ENCODE results near the gene NNT.
"Not testable (repeated sequence)": the region's sequence is repeated elsewhere in the genome, so short reads cannot be mapped to it uniquely, and the experiment has no call there.

The NNT gene

DNA sequence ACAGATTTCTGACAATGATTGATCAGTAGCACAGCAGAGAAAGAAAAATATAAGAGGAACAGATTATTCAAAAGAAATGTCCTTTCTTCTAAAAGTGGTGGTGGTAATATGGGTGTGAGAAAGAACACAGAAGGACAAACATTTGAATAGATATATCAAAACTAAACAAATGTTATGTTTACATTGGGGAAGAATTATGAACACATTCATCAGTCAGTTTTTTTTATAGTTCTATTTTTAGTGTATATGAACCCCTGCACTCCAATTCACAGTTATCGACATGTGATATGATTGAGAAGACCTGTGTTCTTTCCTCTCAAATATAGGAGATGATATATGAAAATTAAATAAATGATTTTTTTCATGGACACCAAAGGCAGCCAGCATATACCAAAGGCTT is 128.6 kb downstream of the NNT start:
- TF ChIP-seq EZH2phosphoT487 (IDR thresholded peaks at IDR 0.05; ENCODE audit: borderline replicate concordance), result no peak
- TF ChIP-seq CTCF (conservative IDR thresholded peaks at IDR 0.05; ENCODE audit: low read length), result no peak
- H3K4me2 ChIP-seq (ENCODE audit: low read depth, low read length, poor library complexity, severe bottlenecking), result no peak overlapping the region
- H2AFZ ChIP-seq (ENCODE audit: low read length), result no peak overlapping the region
- no peaks in the 10 kb centered on the region for H3K27me3 ChIP-seq (ENCODE audit: insufficient read depth, low read length, poor library complexity, severe bottlenecking)
- no peaks in the 10 kb centered on the region for H3K79me2 ChIP-seq (ENCODE audit: insufficient read depth, low read length)
- no peaks in the 10 kb centered on the region for H4K20me1 ChIP-seq (ENCODE audit: insufficient read depth, low read length, poor library complexity, severe bottlenecking)
- H3F3A ChIP-seq (ENCODE audit: low read depth), result no peaks in the 10 kb centered on the region
- H3K9me3 ChIP-seq (ENCODE audit: insufficient read depth, low read depth, low read length), result no peaks in the 10 kb centered on the region
- H3K4me1 ChIP-seq (ENCODE audit: insufficient read depth, low read length, poor library complexity, severe bottlenecking), result no peaks in the 10 kb centered on the region
- no peak overlapping the region for H3K9ac ChIP-seq (ENCODE audit: low read depth, low read length, poor library complexity, severe bottlenecking)
- H3K4me3 ChIP-seq (ENCODE audit: low read length, poor library complexity, severe bottlenecking), result no peak overlapping the region
- H3K9me2 ChIP-seq (replicated peaks; ENCODE audit: low read depth, low read length), result no peaks in the 10 kb centered on the region
- H3K36me3 ChIP-seq (ENCODE audit: insufficient read depth, low read length), result no peaks in the 10 kb centered on the region

DNA sequence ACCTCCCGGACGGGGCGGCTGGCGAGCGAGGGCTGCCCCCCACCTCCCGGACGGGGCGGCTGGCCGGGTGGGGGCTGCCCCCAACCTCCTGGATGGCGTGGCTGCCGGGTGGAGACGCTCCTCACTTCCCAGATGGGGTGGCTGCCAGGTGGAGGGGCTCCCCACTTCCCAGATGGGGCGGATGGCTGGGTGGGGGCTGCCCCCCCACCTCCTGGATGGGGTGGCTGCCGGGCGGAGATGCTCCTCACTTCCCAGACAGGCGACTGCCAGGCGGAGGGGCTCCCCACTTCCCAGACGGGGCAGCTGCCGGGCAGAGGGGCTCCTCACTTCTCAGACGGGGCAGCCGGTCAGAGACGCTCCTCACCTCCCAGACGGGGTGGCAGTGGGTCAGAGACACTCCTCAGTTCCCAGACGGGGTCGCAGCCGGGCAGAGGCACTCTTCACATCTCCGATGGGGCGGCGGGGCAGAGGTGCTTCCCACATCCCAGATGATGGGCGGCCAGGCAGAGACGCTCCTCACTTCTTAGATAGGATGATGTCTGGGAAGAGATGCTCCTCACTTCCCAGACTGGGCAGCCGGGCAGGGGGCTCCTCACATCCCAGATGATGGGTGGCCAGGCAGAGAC is 143.1 kb downstream of the NNT start:
- H2AFZ ChIP-seq (ENCODE audit: low read length); H3K4me2 ChIP-seq (ENCODE audit: low read depth, low read length, poor library complexity, severe bottlenecking); H3K4me1 ChIP-seq (ENCODE audit: insufficient read depth, low read length, poor library complexity, severe bottlenecking); H3K79me2 ChIP-seq (ENCODE audit: insufficient read depth, low read length); H3F3A ChIP-seq (ENCODE audit: low read depth); H3K9ac ChIP-seq (ENCODE audit: low read depth, low read length, poor library complexity, severe bottlenecking); H3K9me3 ChIP-seq (ENCODE audit: insufficient read depth, low read depth, low read length); H3K27me3 ChIP-seq (ENCODE audit: insufficient read depth, low read length, poor library complexity, severe bottlenecking); H3K4me3 ChIP-seq (ENCODE audit: low read length, poor library complexity, severe bottlenecking); H3K9me2 ChIP-seq (replicated peaks; ENCODE audit: low read depth, low read length); H4K20me1 ChIP-seq (ENCODE audit: insufficient read depth, low read length, poor library complexity, severe bottlenecking); H3K36me3 ChIP-seq (ENCODE audit: insufficient read depth, low read length): not testable (repeated sequence)

GRCh38 chr5:43750809-43751208 is 147.8 kb downstream of the NNT start:
- H3K9me2 ChIP-seq (replicated peaks; ENCODE audit: low read depth, low read length), result no peaks in the 10 kb centered on the region
- H4K20me1 ChIP-seq (ENCODE audit: insufficient read depth, low read length, poor library complexity, severe bottlenecking), result no peaks in the 10 kb centered on the region
- H2AFZ ChIP-seq (ENCODE audit: low read length), result no peak overlapping the region
- no peak overlapping the region for H3K4me3 ChIP-seq (ENCODE audit: low read length, poor library complexity, severe bottlenecking)
- TF ChIP-seq EZH2phosphoT487 (IDR thresholded peaks at IDR 0.05; ENCODE audit: borderline replicate concordance) (no peak), CTCF (conservative IDR thresholded peaks at IDR 0.05; ENCODE audit: low read length) (no peak)
- H3K36me3 ChIP-seq (ENCODE audit: insufficient read depth, low read length), result no peaks in the 10 kb centered on the region
- H3K9ac ChIP-seq (ENCODE audit: low read depth, low read length, poor library complexity, severe bottlenecking), result no peak overlapping the region
- H3K79me2 ChIP-seq (ENCODE audit: insufficient read depth, low read length), result no peaks in the 10 kb centered on the region
- H3K4me1 ChIP-seq (ENCODE audit: insufficient read depth, low read length, poor library complexity, severe bottlenecking), result no peaks in the 10 kb centered on the region
- H3K4me2 ChIP-seq (ENCODE audit: low read depth, low read length, poor library complexity, severe bottlenecking), result no peak overlapping the region
- no peaks in the 10 kb centered on the region for H3K27me3 ChIP-seq (ENCODE audit: insufficient read depth, low read length, poor library complexity, severe bottlenecking)
- no peaks in the 10 kb centered on the region for H3F3A ChIP-seq (ENCODE audit: low read depth)
- no peaks in the 10 kb centered on the region for H3K9me3 ChIP-seq (ENCODE audit: insufficient read depth, low read depth, low read length)

DNA sequence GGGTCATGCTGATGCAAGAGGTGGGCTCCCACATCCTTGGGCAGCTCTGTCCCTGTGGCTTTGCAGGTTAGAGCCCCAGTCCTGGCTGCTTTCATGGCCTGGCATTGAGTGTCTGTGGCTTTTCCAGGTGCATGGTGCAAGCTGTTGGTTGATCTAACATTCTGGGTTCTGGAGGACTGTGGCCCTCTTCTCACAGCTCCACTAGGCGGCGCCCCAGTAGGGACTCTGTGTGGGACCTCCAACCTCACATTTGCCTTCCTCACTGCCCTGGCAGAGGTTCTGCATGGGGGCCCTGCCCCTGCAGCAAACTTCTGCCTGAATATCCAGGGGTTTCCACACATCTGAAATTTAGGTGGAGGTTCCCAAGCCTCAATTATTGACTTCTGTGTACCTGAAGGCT is 150.1 kb downstream of the NNT start:
- no peaks in the 10 kb centered on the region for H4K20me1 ChIP-seq (ENCODE audit: insufficient read depth, low read length, poor library complexity, severe bottlenecking)
- no peaks in the 10 kb centered on the region for H3K4me1 ChIP-seq (ENCODE audit: insufficient read depth, low read length, poor library complexity, severe bottlenecking)
- no peak overlapping the region for H2AFZ ChIP-seq (ENCODE audit: low read length)
- H3K9me3 ChIP-seq (ENCODE audit: insufficient read depth, low read depth, low read length), result no peaks in the 10 kb centered on the region
- no peak overlapping the region for H3K4me3 ChIP-seq (ENCODE audit: low read length, poor library complexity, severe bottlenecking)
- H3K27me3 ChIP-seq (ENCODE audit: insufficient read depth, low read length, poor library complexity, severe bottlenecking), result no peaks in the 10 kb centered on the region
- TF ChIP-seq EZH2phosphoT487 (IDR thresholded peaks at IDR 0.05; ENCODE audit: borderline replicate concordance) (no peak), CTCF (conservative IDR thresholded peaks at IDR 0.05; ENCODE audit: low read length) (peak; percentile 31; the same call in 1 of the 2 replicates)
- H3K4me2 ChIP-seq (ENCODE audit: low read depth, low read length, poor library complexity, severe bottlenecking), result no peak overlapping the region
- no peaks in the 10 kb centered on the region for H3K36me3 ChIP-seq (ENCODE audit: insufficient read depth, low read length)
- no peaks in the 10 kb centered on the region for H3K9me2 ChIP-seq (replicated peaks; ENCODE audit: low read depth, low read length)
- H3K9ac ChIP-seq (ENCODE audit: low read depth, low read length, poor library complexity, severe bottlenecking), result no peak overlapping the region
- no peaks in the 10 kb centered on the region for H3F3A ChIP-seq (ENCODE audit: low read depth)
- no peaks in the 10 kb centered on the region for H3K79me2 ChIP-seq (ENCODE audit: insufficient read depth, low read length)

Measured in Loucy (cell line).